Ascending aorta (tissue), 2 donors: ENCODE measurements around the gene SDK1. TPM values are rescaled to one million over a fixed set of nuclear protein-coding genes. Genes with fewer than 3 reads are reported as not detected.
"Not testable (repeated sequence)": the region's sequence is repeated elsewhere in the genome, so short reads cannot be mapped to it uniquely, and the experiment has no call there.

ENCODE experiments used
- DNase-seq, 2 donors: peaks; one replicate each; pipeline ENCODE4 v3.0.0-alpha.2; 2019; ENCODE audit warnings: low spot score in 2 of 2
- H3K27ac ChIP-seq, 2 donors: fragments of 200-600 bp; sonication (generic); one replicate each; pipeline ENCODE4 v1.5.1; 2016 to 2017; ENCODE audit warnings: mild to moderate bottlenecking in 1 of 2
- H3K27me3 ChIP-seq: fragments of 200-600 bp; sonication (generic); one replicate; pipeline ENCODE4 v1.5.1; 2017
- H3K36me3 ChIP-seq, 2 donors: fragments of 200-600 bp; sonication (generic); one replicate each; pipeline ENCODE4 v1.5.1; 2016
- H3K4me1 ChIP-seq, 2 donors: fragments of 200-600 bp; sonication (generic); one replicate each; pipeline ENCODE4 v1.5.1; 2016 to 2017; ENCODE audit warnings: mild to moderate bottlenecking in 1 of 2
- H3K4me3 ChIP-seq, 2 donors: fragments of 200-600 bp; sonication (generic); one replicate each; pipeline ENCODE4 v1.5.1; 2016 to 2017; ENCODE audit warnings: mild to moderate bottlenecking in 1 of 2
- H3K9me3 ChIP-seq, 2 donors: fragments of 200-600 bp; sonication (generic); one replicate each; pipeline ENCODE4 v1.5.1; 2016
- intact Hi-C: fragments of 100-400 bp; cut with DNase I; formaldehyde crosslinking; loops from one replicate; pipeline ENCODE4 v1.15.1; 2023
- total RNA-seq: library from RNA; depleted of rRNA; stranded (reverse); fragments of >200 nt; gene quantifications from one replicate; pipeline ENCODE4 v1.1.0, GENCODE V29; 2016
- TF ChIP-seq, protein P1 (sequence below), 3 experiments: fragments of 200-600 bp in 2 of 3; fragments of 450-650 bp in 1 of 3; sonication (generic) in 2 of 3; IDR thresholded peaks; one replicate each; pipeline ENCODE4 v1.5.1; 2016 to 2019; ENCODE audit warnings: antibody characterized with exemption in 3 of 3, mild to moderate bottlenecking in 1 of 3, moderate library complexity in 1 of 3

Gene SDK1
- total RNA-seq, 1 donor from 2014 or later: 13.3 TPM

DNA sequence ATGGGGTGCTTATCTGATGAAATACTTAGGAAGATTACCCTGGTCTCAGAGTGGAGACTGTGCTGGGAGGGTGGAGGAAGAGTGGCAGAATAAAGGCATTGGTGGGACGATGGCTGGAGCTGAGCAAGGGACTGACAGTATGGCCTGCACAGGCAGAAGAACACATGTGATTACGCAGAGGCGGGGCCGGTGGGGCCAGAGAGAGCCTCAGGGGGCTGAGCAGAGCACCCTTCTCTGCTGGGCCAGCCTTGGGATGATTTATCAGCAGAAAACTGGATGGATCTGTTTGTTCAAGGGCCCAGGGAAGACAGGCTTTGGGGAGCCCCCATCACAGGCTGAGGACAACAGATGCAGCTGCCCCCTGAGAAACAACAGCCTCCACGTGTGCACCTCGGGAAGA lies 272.1 kb downstream of the SDK1 start:
- intact Hi-C loops: no loop called here
- Histone ChIP-seq H3K36me3 (no peaks in the 10 kb centered on the region), H3K9me3 (peaks cover 0 to under 1% of the 10 kb centered on the region in 2 donors), H3K27ac (no peak overlapping the region), H3K4me3 (no peak overlapping the region), H3K4me1 (no peaks in the 10 kb centered on the region), H3K27me3 (no peaks in the 10 kb centered on the region)
- TF ChIP-seq, protein P1, sequence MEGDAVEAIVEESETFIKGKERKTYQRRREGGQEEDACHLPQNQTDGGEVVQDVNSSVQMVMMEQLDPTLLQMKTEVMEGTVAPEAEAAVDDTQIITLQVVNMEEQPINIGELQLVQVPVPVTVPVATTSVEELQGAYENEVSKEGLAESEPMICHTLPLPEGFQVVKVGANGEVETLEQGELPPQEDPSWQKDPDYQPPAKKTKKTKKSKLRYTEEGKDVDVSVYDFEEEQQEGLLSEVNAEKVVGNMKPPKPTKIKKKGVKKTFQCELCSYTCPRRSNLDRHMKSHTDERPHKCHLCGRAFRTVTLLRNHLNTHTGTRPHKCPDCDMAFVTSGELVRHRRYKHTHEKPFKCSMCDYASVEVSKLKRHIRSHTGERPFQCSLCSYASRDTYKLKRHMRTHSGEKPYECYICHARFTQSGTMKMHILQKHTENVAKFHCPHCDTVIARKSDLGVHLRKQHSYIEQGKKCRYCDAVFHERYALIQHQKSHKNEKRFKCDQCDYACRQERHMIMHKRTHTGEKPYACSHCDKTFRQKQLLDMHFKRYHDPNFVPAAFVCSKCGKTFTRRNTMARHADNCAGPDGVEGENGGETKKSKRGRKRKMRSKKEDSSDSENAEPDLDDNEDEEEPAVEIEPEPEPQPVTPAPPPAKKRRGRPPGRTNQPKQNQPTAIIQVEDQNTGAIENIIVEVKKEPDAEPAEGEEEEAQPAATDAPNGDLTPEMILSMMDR (IDR thresholded peaks at IDR 0.05): no peak
- DNase-seq: no peak

DNA sequence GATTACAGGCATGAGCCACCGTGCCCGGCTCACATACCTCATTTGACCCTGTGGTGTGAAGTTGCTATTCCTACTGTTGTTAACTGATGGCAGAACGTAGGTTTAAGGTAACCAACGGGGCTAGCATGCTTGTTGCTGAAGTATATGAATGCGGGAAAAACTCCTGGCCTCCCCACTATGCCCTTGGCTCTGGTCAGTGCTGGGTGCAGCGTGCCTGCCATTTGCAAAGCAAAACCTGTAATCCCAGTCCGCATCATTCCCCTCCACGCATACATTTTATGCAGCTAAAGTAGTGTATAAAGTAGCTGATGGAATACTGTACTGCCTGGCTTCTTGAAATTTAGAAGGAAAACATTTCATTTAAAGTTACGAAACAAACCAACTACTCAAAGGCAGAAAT lies 273.3 kb downstream of the SDK1 start:
- DNase-seq: no peak
- Histone ChIP-seq H3K27ac (no peak overlapping the region), H3K27me3 (no peaks in the 10 kb centered on the region), H3K4me1 (no peaks in the 10 kb centered on the region), H3K4me3 (no peak overlapping the region), H3K36me3 (no peaks in the 10 kb centered on the region), H3K9me3 (peaks cover 0 to 11% of the 10 kb centered on the region in 2 donors)
- TF ChIP-seq, protein P1 (IDR thresholded peaks at IDR 0.05): no peak
- intact Hi-C loops: no loop called here

DNA sequence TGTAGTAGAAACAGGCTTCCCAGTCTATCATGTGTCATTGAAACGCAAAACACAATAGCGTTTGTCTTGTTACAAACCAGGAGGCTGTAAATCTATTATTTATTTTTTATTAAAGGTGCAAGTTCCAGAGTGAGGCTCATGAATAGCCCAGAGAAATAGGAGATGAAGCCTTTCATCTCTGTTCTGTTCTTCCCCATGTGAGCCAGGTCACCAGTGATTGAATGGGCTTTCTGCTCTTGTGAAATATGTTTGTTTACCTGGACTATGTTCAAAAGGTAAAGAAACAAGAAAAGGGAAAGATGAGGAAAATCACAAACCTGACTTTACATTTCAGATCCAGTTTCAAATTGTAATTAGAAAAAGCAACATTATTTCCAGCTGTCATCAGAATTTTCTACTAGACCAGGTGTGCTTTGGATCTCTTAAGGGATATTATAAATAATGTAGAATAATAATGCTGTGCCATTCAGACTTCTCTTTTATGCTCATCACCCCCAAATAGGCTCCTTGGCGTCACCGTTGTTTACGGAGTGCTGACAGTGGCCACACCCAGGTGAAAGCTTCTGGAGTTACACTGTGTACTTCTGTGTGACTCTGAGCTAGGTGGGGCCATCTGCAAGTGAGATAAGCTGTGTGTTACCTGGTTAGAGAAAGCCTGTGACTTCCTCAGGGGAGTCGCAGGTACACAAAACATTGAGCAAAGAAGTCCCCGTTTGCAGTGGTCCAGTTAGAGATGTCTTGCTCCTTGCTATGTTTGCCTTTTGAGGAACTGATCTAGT lies 274.9 kb downstream of the SDK1 start:
- Histone ChIP-seq H3K27ac (no peak overlapping the region), H3K4me1 (no peaks in the 10 kb centered on the region), H3K27me3 (no peaks in the 10 kb centered on the region), H3K9me3 (peaks cover 0 to 11% of the 10 kb centered on the region in 2 donors), H3K4me3 (no peak overlapping the region), H3K36me3 (no peaks in the 10 kb centered on the region)
- DNase-seq: no peak
- TF ChIP-seq, protein P1 (IDR thresholded peaks at IDR 0.05): no peak
- intact Hi-C loops: no loop called here

DNA sequence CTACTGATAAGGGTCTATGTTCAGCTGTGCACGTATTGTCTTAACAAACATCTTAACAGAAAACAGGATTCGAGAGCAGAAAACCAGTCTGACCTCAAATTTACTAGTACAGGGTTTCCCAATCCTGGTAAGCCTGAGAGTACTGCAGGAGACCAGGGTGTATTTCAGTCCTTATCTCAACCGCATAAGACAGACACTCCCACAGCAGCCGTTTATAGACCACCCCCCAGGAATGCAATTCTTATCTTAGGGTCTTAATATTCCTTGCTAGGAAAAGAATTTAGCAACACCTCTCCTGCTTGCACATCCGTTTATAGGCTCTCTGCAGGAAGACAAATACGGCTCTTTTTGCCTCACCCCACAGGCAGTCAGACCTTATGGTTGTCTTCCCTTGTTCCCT lies 277.3 kb downstream of the SDK1 start:
- H3K36me3 ChIP-seq: no peaks in the 10 kb centered on the region
- no peak overlapping the region for H3K27ac ChIP-seq
- no peaks in the 10 kb centered on the region for H3K4me1 ChIP-seq
- H3K9me3 ChIP-seq: peaks cover 0 to 11% of the 10 kb centered on the region in 2 donors
- no peaks in the 10 kb centered on the region for H3K27me3 ChIP-seq
- intact Hi-C loops: no loop called here
- no peak for DNase-seq
- TF ChIP-seq, protein P1 (IDR thresholded peaks at IDR 0.05): no peak
- H3K4me3 ChIP-seq: no peak overlapping the region

DNA sequence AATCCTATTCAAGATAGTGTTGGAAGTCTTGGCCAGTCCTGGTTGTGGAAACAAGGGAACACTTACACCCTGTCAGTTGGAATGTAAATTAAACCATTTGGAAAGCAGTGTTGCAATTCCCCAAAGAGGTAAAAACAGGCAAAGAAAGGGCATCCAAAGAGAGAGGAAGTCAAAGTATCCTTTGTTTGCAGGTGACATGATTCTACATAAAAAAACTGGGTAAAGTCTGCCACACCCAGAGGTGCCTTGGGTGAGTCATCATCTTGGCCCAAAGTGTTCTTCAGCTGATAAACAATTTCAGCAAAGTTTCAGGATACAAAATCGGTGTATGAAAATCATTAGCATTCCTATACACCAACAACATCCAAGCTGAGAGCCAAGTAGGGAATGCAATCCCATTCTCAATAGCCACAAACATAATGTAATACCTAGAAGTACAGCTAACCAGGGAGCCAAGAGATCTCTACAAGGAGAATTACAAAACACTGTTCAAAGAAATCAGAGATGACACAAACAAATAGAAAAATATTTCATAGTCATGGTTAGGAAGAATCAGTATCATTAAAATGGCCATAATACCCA lies 278.7 kb downstream of the SDK1 start:
- Histone ChIP-seq H3K4me3 (no peak overlapping the region), H3K36me3 (no peaks in the 10 kb centered on the region), H3K27me3 (no peaks in the 10 kb centered on the region), H3K27ac (no peak overlapping the region), H3K4me1 (no peaks in the 10 kb centered on the region), H3K9me3 (peaks cover 0 to 11% of the 10 kb centered on the region in 2 donors)
- DNase-seq: no peak
- TF ChIP-seq, protein P1 (IDR thresholded peaks at IDR 0.05): no peak
- intact Hi-C loops: no loop called here

DNA sequence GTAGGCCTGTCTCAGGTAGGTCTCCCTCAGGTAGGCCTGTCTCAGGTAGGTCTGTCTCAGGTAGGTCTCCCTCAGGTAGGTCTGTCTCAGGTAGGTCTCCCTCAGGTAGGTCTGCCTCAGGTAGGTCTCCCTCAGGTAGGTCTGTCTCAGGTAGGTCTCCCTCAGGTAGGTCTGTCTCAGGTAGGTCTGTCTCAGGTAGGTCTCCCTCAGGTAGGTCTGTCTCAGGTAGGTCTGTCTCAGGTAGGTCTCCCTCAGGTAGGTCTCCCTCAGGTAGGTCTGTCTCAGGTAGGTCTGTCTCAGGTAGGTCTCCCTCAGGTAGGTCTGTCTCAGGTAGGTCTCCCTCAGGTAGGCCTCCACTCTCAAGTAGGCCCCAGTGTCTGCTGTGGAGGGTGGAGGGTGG lies 281.1 kb downstream of the SDK1 start:
- H3K27ac ChIP-seq, H3K27me3 ChIP-seq, H3K36me3 ChIP-seq, H3K4me3 ChIP-seq, H3K4me1 ChIP-seq, intact Hi-C loops, DNase-seq: not testable (repeated sequence)
- H3K9me3 ChIP-seq: peaks cover 0 to 11% of the 10 kb centered on the region in 2 donors
